Retinal pigment epithelial cell (primary cell): ENCODE data around the gene BSND.
"Not testable (repeated sequence)": the region's sequence is repeated elsewhere in the genome, so short reads cannot be mapped to it uniquely, and the experiment has no call there.

Experiments
- DNase-seq: peaks from one replicate; pipeline ENCODE4 v3.0.0-alpha.2; 2010; ENCODE audit warnings: low read depth
- H3K4me3 ChIP-seq: 2 replicates; pipeline ENCODE4 v1.5.1; 2011; ENCODE audit warnings: mild to moderate bottlenecking, low read length, control low read depth, moderate library complexity
- CTCF ChIP-seq: conservative IDR thresholded peaks from 2 replicates; pipeline ENCODE4 v1.5.1; 2011; ENCODE audit warnings: low read depth, low read length, control low read depth, inconsistent platforms

The BSND gene

GRCh38 chr1:54953846-54954245, 44.9 kb upstream of the BSND start:
- no peak for TF ChIP-seq CTCF
- no peak overlapping the region for H3K4me3 ChIP-seq
- DNase-seq = no peak

DNA sequence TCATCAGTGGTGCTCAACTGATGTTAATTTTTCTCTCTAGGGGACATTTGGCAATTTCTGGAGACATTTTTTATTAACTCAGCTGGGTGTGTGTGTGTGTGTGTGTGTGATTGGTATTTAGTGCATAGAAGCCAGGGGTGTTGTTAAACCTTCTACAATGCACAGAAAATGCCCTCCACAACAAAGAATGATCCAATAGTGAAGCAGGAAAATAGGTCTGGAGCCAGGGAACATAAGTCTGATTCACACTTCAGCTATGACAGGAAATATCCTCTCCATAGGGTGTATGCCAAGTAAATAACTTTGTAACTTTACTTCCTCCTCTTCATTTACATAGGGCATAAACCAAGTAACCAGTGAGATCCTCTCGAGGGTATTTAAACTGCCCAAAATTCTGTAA, 43.4 kb upstream of the BSND start:
- no peak for TF ChIP-seq CTCF
- H3K4me3 ChIP-seq = no peak overlapping the region
- no peak for DNase-seq

- TF ChIP-seq CTCF = no peak
- no peak overlapping the region for H3K4me3 ChIP-seq
- DNase-seq = no peak
These were observed 42.0 kb upstream of the BSND start for GRCh38 chr1:54956726-54957125.

GRCh38 chr1:54959241-54959640, 39.5 kb upstream of the BSND start:
- no peak overlapping the region for H3K4me3 ChIP-seq
- no peak for TF ChIP-seq CTCF
- DNase-seq = no peak

GRCh38 chr1:54962612-54963395, 35.9 kb upstream of the BSND start:
- H3K4me3 ChIP-seq = no peak overlapping the region
- TF ChIP-seq CTCF = no peak
- DNase-seq = no peak

DNA sequence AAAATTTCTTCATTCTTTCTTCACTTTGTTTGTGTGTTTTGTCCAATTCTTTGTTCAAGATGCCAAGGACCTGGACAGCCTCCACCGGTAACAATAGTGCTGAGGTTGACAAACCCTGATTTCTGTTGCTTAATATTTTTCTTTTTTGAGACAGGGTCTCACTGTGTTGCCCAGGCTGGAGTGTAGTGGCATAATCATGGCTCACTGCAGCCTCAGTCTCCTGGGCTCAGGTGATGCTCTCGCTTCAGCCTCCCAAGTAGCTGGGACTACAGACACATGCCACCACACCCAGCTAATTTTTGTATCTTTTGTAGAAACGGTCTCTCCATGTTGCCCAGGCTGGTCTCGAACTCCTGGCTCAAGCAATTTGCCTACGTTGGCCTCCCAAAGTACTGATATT, 34.9 kb upstream of the BSND start:
- DNase-seq, H3K4me3 ChIP-seq: not testable (repeated sequence)

GRCh38 chr1:54965624-54966340, 33.0 kb upstream of the BSND start:
- H3K4me3 ChIP-seq = no peak overlapping the region
- no peak for TF ChIP-seq CTCF
- no peak for DNase-seq
